ENCODE results near the gene BAZ1B.

GRCh38 chr7:73555411-73555982, 33.4 kb upstream of the BAZ1B start:
- no peak for TF ChIP-seq CTCF (IDR thresholded peaks at IDR 0.05)
- no peak for TF ChIP-seq POLR2A (IDR thresholded peaks at IDR 0.05)
- TF ChIP-seq EP300 (IDR thresholded peaks at IDR 0.05), result no peak

Measured in ovary (tissue), 3 donors.